SU-DHL-6 (cell line): ENCODE data around the gene RPL36AL.

Experiments used
- EZH2phosphoT487 ChIP-seq: fragments of 200-600 bp; sonication (generic), shearing (Covaris generic); conservative IDR thresholded peaks from 2 replicates; pipeline ENCODE4 v1.6.1; 2018; ENCODE audit warnings: mild to moderate bottlenecking, antibody characterized with exemption, low read length, moderate library complexity, mixed read lengths
- TF ChIP-seq, protein P1 (sequence below): fragments of 200-600 bp; sonication (generic); IDR thresholded peaks from one replicate; pipeline ENCODE4 v1.5.1; 2017; ENCODE audit warnings: antibody characterized with exemption, mild to moderate bottlenecking, low read length, moderate library complexity; ENCODE audit not compliant: insufficient read depth, poor library complexity, severe bottlenecking

DNA sequence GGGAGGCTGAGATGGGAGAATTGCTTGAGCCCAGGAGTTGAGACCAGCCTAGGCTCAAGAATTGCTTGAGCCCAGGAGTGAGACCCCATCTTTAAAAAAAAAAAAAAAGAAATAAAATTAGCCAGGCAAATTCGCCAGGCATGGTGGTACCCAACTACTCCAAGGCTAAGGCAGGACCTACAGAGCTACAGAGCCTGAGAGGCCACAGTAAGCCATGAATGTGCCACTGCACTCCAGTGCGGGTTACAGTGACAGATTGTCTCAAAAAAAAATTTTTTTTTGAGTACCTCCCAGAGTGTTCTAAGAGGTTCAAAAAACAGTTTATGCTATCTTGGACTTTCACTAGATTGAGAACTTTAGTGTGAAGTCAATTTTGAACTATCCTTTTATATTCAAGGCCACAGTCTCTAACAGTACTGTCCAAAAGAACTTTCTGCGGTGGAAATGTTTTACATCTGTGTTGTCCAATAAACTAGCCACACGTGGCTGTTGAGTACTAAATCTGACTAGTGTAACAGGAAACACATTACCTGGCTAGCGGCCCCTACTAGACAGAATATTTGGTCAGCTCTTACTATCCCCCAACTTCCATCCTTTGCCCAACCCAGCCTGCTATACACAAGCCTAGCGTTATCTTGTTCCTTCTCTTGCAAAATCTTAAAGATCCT, 2.4 kb downstream of the RPL36AL start:
- TF ChIP-seq, protein P1, sequence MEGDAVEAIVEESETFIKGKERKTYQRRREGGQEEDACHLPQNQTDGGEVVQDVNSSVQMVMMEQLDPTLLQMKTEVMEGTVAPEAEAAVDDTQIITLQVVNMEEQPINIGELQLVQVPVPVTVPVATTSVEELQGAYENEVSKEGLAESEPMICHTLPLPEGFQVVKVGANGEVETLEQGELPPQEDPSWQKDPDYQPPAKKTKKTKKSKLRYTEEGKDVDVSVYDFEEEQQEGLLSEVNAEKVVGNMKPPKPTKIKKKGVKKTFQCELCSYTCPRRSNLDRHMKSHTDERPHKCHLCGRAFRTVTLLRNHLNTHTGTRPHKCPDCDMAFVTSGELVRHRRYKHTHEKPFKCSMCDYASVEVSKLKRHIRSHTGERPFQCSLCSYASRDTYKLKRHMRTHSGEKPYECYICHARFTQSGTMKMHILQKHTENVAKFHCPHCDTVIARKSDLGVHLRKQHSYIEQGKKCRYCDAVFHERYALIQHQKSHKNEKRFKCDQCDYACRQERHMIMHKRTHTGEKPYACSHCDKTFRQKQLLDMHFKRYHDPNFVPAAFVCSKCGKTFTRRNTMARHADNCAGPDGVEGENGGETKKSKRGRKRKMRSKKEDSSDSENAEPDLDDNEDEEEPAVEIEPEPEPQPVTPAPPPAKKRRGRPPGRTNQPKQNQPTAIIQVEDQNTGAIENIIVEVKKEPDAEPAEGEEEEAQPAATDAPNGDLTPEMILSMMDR = no peak
- TF ChIP-seq EZH2phosphoT487 = no peak
